ENCODE results near the gene TAB2.

TAB2 gene

DNA sequence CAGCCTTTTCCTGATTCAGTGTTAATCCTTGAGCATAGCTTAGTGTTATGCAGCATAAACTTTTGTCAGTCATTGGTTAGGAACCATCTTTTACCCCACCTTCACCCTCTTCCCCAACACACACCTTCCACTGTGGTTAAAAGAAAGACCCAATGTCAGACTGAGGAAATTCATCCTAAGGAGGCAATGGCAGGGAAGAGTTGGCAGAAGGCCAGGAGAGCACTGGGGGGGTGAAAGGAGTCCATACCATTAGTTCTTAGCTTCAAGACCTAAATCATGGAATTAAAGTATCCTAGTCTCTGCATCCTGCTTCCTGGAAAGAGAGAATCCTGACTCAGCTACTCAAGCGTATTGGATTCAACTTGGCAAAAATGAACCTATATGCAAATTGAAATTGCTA lies 16.9 kb upstream of the TAB2 start:
- Histone ChIP-seq H4K20me1 (ENCODE audit: insufficient read depth, low read length) (no peaks in the 10 kb centered on the region), H3K27ac (ENCODE audit: low read length) (no peak overlapping the region)

DNA sequence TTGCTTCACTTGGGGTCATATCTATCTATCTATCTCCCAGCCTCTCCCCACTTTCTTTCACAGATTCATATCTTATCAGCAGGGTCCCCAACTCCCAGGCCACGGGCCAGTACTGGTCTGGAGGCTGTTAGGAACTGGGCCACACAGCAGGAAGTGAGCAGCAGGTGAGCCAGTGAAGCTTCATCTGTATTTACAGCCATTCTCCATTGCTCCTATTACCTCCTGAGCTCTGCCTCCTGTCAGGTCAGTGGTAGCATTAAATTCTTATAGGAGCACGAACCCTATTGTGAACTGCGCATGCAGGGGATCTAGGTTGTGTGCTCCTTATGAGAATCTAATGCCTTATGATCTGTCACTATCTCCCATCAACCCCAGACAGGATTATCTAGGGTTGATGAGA lies 14.8 kb upstream of the TAB2 start:
- Histone ChIP-seq H3K4me1 (ENCODE audit: low read length) (no peaks in the 10 kb centered on the region), H3K79me2 (ENCODE audit: low read length) (no peaks in the 10 kb centered on the region), H2AFZ (ENCODE audit: low read depth, low read length) (no peak overlapping the region), H3K4me3 (ENCODE audit: low read length) (no peak overlapping the region), H3K36me3 (replicated peaks; ENCODE audit: low read depth, low read length) (no peaks in the 10 kb centered on the region), H3K27me3 (ENCODE audit: low read depth, low read length) (no peaks in the 10 kb centered on the region), H3K4me2 (ENCODE audit: low read length) (no peak overlapping the region), H3K27ac (ENCODE audit: low read length) (no peak overlapping the region), H3K9ac (ENCODE audit: low read length) (no peak overlapping the region), H3K9me3 (ENCODE audit: insufficient read depth, low read length) (no peaks in the 10 kb centered on the region), H4K20me1 (ENCODE audit: insufficient read depth, low read length) (no peaks in the 10 kb centered on the region)
- TF ChIP-seq, protein P1, sequence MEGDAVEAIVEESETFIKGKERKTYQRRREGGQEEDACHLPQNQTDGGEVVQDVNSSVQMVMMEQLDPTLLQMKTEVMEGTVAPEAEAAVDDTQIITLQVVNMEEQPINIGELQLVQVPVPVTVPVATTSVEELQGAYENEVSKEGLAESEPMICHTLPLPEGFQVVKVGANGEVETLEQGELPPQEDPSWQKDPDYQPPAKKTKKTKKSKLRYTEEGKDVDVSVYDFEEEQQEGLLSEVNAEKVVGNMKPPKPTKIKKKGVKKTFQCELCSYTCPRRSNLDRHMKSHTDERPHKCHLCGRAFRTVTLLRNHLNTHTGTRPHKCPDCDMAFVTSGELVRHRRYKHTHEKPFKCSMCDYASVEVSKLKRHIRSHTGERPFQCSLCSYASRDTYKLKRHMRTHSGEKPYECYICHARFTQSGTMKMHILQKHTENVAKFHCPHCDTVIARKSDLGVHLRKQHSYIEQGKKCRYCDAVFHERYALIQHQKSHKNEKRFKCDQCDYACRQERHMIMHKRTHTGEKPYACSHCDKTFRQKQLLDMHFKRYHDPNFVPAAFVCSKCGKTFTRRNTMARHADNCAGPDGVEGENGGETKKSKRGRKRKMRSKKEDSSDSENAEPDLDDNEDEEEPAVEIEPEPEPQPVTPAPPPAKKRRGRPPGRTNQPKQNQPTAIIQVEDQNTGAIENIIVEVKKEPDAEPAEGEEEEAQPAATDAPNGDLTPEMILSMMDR (IDR thresholded peaks at IDR 0.05; ENCODE audit: low read depth, low read length): no peak
- TF ChIP-seq EZH2phosphoT487 (IDR thresholded peaks at IDR 0.05; ENCODE audit: low read depth): no peak

More for the DNA sequence above, 16.9 kb upstream of the TAB2 start:
- Histone ChIP-seq H3K79me2 (ENCODE audit: low read length) (no peaks in the 10 kb centered on the region), H3K4me3 (ENCODE audit: low read length) (no peak overlapping the region), H3K9me3 (ENCODE audit: insufficient read depth, low read length) (no peaks in the 10 kb centered on the region), H3K27me3 (ENCODE audit: low read depth, low read length) (no peaks in the 10 kb centered on the region), H3K4me2 (ENCODE audit: low read length) (no peak overlapping the region), H3K36me3 (replicated peaks; ENCODE audit: low read depth, low read length) (no peaks in the 10 kb centered on the region), H3K9ac (ENCODE audit: low read length) (no peak overlapping the region), H3K4me1 (ENCODE audit: low read length) (no peaks in the 10 kb centered on the region), H2AFZ (ENCODE audit: low read depth, low read length) (no peak overlapping the region)
- TF ChIP-seq EZH2phosphoT487 (IDR thresholded peaks at IDR 0.05; ENCODE audit: low read depth): no peak
- TF ChIP-seq, protein P1 (IDR thresholded peaks at IDR 0.05; ENCODE audit: low read depth, low read length): no peak

DNA sequence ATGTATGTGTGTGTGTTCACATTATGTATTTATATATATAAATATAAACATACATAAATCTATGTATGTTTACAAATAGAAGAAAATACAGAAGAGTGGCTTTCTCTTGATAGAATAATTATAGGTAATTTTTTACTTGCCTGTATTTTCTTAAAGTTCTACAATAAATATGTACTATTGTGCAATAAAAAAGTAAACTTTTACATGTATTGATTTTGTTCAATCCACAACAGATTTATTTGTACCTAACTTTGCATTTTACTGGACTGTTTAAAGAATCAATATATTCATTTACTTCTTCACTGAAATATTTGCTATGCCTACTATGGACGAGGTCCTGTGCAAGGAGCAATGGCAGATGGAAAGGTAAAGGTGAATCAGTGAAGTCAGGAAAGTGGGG lies 14.0 kb upstream of the TAB2 start:
- no peaks in the 10 kb centered on the region for H3K4me1 ChIP-seq (ENCODE audit: low read length)
- H3K9ac ChIP-seq (ENCODE audit: low read length): no peak overlapping the region
- no peak overlapping the region for H3K4me3 ChIP-seq (ENCODE audit: low read length)
- no peak overlapping the region for H3K27ac ChIP-seq (ENCODE audit: low read length)
- no peaks in the 10 kb centered on the region for H3K79me2 ChIP-seq (ENCODE audit: low read length)
- TF ChIP-seq, protein P1 (IDR thresholded peaks at IDR 0.05; ENCODE audit: low read depth, low read length): no peak
- TF ChIP-seq EZH2phosphoT487 (IDR thresholded peaks at IDR 0.05; ENCODE audit: low read depth): no peak
- H3K27me3 ChIP-seq (ENCODE audit: low read depth, low read length): no peaks in the 10 kb centered on the region
- H3K9me3 ChIP-seq (ENCODE audit: insufficient read depth, low read length): no peaks in the 10 kb centered on the region
- H4K20me1 ChIP-seq (ENCODE audit: insufficient read depth, low read length): no peaks in the 10 kb centered on the region
- H2AFZ ChIP-seq (ENCODE audit: low read depth, low read length): no peak overlapping the region
- no peak overlapping the region for H3K4me2 ChIP-seq (ENCODE audit: low read length)
- H3K36me3 ChIP-seq (replicated peaks; ENCODE audit: low read depth, low read length): no peaks in the 10 kb centered on the region

DNA sequence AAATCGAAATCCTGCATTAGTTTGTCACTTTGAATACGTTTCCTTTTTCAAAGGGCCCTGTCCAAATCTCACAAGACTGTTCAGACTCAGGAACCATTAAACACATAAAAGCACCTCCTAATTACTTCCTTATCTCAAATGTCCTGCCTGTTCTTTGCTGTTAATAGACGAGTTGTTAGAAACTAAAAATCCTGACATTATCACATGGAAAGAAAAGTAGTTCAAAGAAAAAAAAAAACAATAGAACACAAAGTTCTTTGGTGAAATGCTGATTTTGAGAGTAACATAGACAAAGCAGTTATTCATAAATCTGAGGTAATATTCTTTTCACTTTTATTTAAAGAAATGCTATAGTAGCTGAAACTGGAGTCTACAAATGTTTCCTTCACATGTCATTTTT lies 12.1 kb upstream of the TAB2 start:
- Histone ChIP-seq H4K20me1 (ENCODE audit: insufficient read depth, low read length) (no peaks in the 10 kb centered on the region), H3K27ac (ENCODE audit: low read length) (no peak overlapping the region), H3K4me1 (ENCODE audit: low read length) (no peaks in the 10 kb centered on the region), H3K4me3 (ENCODE audit: low read length) (no peak overlapping the region), H3K27me3 (ENCODE audit: low read depth, low read length) (no peaks in the 10 kb centered on the region), H2AFZ (ENCODE audit: low read depth, low read length) (no peak overlapping the region), H3K4me2 (ENCODE audit: low read length) (no peak overlapping the region), H3K79me2 (ENCODE audit: low read length) (no peaks in the 10 kb centered on the region), H3K9ac (ENCODE audit: low read length) (no peak overlapping the region), H3K36me3 (replicated peaks; ENCODE audit: low read depth, low read length) (no peaks in the 10 kb centered on the region), H3K9me3 (ENCODE audit: insufficient read depth, low read length) (no peaks in the 10 kb centered on the region)
- TF ChIP-seq, protein P1 (IDR thresholded peaks at IDR 0.05; ENCODE audit: low read depth, low read length): no peak
- no peak for TF ChIP-seq EZH2phosphoT487 (IDR thresholded peaks at IDR 0.05; ENCODE audit: low read depth)
